NCI-H2081 (cell line): ENCODE measurements around the gene HPCA.

Experiments
- DNase-seq, 2 experiments: peaks; one replicate each; lab custom pipeline; 2025; lab: John Stamatoyannopoulos, UW

HPCA gene

DNA sequence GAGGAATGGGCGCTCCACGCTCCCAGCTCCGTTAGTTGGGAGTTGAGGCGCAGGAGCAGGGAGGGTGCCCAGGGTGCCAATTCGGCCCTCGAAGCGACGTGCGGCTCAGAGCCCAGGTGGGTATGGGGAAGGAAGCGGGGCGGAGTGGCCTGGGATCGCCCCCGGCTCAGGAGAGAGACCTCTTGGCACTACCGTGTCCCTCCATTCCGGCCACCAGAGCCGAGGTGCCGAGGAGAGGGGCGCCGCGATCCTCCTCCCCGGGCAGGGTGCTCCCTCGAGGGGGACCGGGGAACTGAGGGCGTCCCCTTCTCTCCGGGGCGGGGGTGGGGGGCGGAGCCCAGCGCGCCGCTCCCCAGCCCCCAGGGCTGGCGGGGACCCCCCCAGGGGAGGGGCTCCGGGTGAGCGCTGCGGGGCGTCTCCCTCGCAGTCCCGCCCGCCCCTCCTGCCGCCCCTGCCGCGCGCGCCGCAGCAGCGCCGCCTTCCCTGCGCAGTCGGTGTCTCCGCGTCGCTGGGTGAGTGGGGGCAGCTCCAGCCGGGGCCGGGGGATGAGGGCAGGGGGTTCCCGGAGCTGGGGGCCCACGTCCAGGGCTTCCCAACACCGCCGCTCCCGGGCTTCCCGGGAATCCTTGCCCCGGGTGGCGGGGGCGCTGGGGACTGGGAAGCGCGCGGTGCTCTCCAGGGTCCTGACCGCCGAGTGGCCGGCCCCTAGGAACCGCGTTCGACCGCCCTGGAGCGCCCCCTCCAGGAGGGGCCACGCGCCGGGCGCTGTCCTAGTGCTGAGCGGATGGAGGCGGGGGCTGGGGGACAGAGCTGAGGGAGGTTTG lies at the start of gene HPCA:
Gene HPCA (plus strand): TSS at position 488 of the 824 bp plus-strand sequence. CDS start 2,408 bp downstream, outside the sequence.
- no peak for DNase-seq

DNA sequence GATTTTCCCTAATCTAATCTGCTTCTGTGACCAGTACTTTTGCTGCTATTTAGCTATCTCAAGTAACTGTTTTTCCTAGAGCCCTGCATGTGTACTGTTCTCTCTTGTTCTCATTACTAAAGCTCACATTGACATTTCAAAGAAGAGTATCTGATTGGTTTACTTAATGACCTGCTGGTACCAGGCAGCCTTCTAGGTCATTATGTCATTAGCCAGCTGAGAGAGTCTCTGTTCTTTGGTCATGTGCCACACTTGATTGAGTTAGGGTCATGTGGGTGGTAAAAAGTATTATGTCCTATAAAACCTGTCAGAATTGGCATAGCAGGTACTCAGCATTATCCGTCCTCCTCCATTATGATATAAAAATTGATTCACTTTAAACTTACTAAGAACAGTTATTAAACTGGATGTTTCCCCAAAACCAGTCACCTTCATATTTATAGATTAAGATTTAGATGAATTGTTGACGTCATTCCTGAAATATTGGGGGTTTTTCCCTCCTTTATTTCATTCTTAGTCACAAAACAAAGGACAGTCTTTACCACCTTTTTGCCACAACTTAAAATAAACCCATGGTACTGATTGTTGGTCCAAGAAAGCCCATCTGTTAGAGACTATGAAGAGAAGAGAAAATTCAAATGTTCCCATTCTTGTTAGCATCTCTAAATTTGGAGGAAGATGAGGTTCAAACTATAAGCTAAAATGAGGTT lies 37.8 kb upstream of the HPCA start:
- DNase-seq: peak; percentile 9 to 74

DNA sequence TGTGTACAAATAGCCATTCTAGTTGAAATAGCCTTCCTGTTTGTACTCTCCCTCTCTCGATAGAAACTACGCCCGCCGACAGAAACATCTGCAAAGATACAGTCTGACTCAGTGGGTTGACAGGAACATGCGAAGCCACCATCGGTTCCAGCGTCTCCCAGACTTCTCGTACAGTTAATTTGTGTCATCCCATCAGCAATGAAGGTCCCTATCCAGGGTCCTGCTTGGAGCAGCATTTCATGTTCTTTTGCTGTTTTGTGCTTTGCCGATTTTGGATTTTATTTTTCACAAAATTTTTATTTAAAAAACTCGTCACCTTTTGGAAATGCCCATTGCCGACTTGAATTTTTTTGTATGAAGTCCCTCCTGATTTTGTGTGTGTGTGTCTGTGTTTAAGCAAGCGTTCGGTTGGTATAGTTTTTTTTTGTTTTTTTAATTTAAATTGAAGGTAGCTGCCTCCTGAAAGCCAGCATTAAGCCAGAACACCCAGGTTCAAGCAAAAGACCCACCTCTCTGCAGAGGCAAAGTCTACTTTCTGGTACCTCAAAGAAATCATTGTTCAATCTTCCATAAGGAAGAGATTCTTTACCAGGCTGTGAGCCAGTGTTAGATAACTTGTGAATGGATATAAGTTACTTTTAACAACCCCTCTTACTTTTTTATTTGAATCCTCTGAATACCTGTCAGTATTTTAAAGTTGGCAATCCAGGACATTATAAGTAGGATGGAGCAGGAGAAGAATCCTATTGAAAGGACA lies 30.3 kb upstream of the HPCA start:
- DNase-seq: no peak

DNA sequence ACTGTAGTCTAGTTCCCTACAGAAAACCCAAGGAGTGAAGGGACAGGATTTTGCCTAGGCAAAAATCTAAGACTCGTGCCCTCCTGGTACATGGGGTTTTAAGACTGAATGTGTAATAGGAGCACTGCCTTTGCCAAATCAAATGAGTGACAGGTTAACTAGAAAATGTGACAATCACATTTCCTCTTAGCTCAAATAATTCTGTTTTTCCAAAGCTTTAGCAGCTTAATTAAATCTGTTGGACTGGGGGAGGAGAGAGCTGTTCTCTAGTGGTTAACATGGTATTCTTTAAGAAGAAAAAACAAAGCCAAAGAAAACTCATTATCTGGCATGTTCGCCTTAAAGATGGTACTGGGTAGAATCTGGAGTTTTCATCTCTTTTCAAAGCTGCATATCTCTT lies 28.2 kb upstream of the HPCA start:
- no peak for DNase-seq

DNA sequence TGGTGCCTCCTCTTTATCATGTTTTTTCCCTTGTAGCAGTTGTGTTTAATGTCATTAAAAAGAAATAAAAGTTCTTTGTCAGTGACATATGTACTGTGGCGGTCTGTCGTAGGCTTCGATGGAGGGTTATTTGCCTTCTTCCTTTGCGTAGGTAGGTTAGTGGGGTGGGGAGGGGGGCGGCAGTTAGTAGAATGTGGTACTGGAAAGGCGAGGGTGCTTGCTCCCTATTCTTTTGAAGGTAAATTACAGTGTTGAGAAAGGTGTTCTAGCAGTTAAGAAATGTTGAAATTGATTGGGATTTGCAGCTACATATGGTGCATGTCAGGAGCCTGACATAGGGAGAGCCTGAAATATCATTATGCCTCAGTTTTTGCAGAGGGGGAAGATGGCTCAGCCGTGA lies 27.5 kb upstream of the HPCA start:
- DNase-seq: no peak

DNA sequence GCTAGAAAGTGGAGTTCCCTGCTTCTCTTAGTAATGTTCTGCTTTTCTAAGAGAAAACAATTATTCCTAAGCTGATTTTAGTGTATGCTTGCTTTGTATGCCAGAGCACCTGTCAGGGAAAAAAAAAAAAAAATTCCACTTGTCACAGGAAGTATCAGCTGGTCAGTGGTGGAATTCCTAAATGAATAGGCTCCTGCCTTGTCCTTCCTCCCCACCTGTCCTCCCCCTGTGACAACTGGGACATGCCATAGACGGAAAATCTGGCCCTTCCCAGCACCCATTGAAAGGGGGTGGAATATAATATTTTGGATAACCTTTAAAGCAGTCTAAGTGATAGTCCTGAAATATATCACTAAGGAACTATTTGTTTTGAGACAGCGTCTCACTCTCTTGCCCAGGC lies 26.4 kb upstream of the HPCA start:
- DNase-seq: no peak

DNA sequence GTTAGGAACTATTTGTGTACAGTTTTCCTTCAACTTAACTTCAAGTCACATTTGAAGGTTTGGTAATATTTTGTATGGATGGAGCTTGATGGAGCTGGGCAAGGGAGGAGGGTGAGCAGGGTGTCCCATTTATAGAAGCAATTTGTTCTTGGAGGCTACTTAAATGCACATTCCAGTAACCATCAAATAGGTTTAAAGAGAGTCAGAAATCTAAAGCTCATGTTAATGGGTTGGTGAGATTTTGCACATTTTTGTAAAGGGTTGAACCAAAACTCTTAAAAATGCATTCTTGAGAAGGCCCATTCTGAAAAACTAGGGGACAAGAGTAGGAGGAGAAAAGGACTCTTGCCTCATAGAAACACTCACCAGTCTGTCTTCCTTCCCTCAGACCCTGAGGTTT lies 25.7 kb upstream of the HPCA start:
- no peak for DNase-seq

DNA sequence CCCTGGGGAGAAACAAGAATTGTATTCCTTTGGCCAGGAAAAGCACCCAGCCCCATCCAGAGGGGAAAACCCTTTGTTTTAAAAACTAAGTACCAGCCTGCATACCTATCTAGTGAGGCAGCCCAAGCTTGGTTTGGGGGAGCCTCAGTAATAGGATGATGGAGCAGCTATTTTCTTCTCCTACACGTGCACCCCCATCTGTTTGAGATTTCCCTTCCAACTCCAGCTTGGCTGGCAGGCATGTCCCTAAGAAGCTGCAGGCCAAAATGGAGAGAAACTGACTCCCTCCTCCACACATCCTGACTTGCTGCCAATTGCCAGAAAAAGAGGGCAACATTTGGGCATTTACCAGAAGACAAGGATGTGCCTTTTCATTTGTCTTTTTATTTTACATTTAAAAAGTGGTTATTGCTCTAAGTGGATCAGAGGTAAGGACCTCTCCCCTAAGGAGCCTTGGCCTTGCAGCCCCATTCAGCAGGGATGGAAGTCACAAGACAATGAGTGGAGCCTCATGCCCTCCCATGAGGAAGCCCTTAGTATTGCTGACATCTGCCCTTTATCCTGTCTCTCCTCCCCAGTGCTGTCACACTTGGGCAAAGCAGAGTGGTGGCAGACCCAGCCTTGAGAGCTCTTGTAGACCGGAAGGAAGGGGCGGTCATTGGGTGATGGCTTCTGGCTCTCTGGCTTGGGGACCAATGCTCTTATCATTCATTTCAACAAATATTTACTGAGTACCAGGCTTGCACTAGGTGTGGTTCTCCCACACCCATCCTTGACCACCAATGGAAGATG lies 24.2 kb upstream of the HPCA start:
- no peak for DNase-seq

DNA sequence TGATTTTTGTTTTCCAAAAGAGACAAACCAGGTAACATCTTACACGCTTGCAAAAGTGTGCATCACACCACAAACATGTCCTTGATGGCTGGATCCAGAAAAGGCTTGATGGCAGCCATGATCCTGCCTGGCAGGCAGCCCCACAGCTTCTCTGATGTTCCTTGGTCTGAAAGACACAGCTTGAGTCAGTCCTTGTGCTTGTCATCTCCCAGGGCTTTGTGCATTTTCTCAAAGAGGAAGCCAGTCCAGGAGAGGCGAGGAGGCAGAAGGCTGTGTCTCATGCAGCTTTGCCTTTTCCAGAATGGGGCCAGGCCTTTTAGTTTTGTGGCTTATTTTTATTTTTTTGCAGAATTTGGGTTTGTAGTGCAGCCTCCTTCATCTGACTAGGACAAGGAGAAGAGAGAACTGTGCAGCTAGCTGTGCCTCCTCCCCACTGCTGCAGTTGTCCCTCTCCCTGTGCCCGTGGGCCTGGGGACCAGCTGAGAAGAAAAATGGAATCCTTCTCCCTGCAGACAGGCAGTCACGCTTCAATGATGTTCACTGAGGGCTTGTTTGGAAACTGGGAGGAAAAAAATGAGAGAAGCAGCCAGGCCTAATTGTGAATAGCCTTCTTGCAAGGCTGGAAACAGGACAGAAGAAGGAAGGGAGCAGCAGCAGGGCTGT lies 22.9 kb upstream of the HPCA start:
- no peak for DNase-seq

DNA sequence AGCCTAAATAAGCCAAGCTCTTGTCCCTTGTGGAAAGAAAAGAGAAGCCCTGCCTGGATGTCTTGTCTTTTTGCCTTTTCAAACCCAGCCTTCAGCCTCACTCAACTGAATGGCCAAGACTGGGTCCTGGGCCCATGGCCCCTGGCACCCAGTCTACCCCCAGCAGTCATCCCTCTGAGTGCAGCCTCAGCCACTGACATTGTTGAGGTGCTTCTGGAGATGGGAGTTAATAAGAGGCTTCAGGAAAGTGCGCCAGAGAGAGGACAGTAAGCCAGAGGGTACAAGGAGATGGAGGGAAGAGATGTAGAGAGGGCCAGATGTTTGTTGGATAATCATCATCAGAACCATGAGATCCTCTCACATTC lies 22.4 kb upstream of the HPCA start:
- DNase-seq: no peak

DNA sequence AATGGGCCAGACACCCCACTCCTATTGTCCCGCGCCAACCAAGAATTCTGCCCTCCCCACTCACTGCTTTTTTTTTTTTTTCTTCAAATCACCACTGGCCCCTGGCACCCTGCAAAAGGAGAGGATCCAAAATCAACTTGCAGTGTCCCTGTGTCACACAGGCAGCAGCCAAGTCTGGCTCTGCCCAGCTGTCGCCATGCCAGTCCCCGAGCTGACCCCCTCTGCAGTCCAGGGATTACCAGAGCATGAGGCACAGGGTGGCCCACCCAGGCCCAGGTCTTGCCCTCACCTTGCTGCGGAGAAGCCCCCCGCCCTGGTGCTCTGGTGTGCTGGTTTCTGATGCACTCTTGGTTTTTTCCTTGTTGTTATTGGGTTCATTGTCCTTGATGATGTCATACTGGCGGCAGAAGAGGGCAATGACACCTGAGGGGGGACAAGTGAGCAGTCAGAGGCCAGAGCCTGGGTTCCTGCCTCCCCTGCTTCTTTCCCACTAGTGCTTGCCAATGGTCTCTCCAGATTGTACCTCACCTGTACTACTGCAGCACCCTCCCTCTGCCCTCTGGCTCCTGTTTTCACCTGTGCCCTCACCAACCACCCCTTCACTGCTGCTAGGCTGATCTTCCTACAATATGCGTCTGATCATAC lies 21.8 kb upstream of the HPCA start:
- no peak for DNase-seq

DNA sequence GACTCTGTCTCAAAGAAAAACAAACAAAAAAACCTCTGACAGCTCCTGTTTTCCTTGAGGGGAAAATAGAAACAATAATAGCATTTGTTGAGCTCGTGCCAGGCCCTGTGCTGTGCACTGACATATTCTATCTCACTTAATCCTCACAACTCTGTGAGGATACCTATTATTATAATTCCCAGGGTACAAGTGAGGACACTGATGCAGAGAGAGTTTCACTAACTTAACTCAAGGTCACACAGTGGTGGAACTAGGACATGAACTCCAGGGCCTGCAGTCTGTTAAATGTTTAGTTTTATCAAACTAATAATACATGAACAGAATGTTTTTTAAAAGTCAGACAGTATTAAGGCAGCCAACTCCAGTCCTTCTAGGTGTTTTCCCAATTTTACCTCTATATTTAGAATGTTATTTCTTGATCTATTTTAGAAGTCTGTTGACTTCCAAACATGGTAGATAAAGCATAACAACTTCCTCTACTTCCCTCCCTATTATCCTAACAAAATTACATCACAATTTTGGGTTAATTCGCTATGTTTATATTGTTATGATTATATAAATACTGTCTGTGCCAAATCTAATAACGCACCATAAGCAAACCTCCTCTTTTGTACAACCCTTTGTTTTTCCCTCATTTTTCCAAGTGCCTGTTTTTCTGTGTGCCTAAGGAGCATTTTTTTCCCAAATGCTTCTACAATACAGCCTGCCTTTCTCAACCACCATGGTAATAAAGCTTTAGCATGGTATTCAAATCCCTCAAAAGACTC lies 20.5 kb upstream of the HPCA start:
- DNase-seq: no peak

DNA sequence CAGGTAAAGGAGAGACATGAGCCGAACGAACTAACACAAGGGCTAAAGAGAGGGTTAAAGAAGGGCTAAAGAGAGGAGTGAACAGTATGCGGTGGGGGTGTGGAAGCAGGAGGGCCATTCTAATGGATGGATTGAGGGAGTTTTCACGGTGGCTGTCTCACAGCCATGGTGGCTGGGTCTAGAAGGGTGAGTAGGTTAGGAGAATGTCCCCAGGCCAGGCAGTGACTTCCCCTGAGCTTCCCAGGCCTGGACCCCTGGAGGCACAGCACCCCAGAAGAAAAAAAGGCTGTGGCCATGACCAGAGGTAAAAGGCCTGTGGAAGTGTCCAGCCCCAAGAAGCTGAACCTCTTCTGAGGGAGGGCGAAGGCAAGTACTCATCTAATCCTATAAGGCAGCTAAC lies 19.1 kb upstream of the HPCA start:
- no peak for DNase-seq

DNA sequence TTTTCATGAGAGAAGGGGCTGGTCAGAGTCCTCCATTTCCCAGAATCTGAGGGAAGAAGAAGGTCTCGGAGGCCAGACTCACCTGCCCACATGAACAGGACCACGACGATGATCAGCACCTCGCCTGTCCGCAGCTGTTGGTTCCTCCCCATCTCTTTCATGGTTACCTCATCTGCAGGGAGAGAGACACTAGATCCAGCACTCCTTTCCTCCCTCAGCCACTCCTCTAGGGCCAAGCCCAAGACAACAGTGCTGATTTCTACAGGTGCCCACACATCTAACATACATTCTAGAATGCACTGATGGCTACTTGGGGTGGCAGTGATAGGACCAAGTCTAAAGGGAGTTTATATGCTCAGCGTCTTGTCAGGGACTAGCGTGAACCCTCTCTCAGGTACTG lies 18.6 kb upstream of the HPCA start:
- no peak for DNase-seq

DNA sequence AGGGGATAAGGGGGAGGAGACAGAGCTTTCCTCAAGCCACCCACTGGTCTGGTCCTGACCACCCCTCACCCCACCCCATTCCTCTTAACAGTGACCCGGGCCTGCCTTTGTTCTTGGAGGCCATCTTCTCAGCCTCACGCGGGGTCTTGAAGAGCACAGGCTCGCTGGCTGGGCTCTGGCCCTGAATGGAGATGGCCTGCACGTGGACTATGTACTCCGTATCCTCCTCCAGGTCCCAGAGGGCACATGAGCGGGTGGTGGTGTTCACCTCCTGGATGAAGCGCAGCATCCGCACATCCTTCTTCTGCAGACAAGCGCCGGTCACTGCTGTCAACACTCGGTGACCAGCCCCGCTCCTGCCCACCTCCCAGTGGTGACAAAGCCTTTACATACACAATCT lies 18.2 kb upstream of the HPCA start:
- no peak for DNase-seq

DNA sequence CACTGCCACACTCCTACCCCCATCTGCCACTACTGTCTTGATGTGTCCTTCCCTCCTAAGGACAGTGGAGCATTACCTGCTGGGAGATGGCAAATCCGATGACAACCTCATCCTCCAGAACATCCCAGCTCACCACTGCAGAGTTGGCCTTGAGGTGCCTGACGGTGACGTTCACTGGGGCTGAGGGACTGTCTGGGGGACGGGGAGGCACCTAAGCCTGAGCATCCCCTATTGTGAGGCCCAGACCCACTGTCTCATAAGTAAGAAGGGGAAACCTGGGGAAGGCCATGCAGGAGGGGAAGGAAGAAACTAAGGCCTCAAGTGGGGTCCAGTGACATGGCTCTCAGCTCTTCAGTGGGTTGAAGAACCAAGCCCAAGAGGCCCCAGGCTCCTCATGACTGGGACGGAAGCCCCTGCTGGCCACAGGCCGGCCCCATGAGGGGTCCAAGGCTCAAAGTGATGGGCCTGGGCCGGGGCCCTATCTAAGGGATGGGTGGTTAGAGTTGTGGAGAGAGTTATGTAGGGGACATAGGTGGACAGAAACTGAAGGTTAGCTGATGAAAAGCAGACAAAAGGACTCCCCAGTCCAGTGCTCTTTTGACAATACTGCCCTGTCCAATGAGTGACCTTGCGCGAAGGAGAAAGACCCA lies 17.4 kb upstream of the HPCA start:
- no peak for DNase-seq

DNA sequence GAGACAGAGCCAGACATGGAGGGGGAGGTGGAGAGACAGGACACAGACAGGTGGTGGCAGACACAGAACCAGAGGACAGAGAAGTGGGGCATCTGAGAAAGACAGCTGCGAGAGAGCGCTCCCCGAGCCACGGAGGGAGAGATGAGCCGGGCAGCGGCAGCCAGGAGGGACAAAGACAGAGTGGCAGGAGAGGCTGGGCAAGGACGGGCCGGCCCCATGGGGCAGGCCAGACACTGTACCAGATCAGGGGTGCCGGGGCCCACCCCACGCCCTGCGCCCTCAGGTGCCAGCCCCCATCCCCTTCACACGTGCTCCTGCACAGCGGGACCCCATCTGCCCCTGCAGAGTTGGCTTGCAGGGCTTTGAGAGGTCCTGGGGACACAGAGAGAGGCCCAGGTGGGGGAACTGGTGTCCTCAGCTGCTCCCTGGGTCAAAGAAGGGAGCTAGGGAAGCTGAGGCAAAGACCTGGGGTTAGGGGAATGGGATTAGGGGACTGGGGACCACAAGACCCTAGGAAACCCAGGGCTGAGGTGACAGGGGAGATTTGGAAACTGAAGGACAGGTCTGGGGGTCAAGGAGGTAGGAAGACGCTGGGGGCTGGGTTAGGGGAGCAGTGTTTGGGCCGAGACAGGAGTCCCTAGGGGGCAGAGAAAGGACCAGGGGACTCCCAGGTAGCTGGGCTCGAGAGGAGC lies 16.2 kb upstream of the HPCA start:
- DNase-seq: no peak

DNA sequence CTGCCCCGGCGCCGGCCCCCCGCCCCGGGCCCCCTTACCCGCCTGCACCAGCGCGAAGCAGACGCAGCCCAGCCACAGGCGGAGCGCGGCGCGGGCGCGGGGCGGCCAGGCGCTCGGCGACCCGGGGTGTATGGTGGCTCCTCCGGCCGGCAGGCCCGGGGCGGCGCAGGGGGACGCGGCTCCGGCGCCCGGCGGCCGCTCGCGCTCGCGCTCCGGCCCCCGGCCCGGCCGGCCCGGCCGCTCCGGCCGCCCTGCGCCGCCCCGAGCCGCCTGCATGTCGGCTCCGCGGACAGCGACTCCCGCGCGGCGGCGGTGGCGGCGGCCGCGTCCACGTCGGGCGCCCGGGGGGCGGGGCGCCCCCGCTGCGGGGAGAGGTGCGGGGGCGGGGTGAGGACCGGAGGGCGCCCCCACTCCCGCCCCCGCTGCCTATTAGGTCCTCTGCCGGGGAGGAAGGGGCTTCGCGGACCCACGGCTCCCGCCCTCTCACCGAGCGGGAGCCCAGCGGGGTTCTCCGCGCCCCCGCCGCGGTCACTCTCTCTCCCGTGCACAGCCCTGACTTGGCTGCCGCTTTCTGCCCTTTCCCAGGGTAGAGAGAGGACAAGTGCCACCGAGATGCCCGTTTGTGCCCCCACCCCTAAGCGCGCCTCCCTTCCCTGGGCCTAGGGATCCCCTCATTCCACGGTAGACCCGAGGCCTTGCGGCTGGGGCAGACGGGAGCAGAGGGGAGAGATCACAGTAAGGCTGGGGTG lies 15.5 kb upstream of the HPCA start, which contains the start of gene FNDC5:
Gene FNDC5 (minus strand): TSS at position 298 of the 749 bp plus-strand sequence.
- DNase-seq: peak in 1 of 2 experiments; percentile 25
